Peyer's patch (tissue), 4 donors: ENCODE data around the gene DOCK1. TPM values are rescaled to one million over a fixed set of nuclear protein-coding genes. Genes with fewer than 3 reads are reported as not detected.

Source experiments
- DNase-seq, 3 donors: peaks; one replicate each; pipeline ENCODE4 v3.0.0-alpha.2; 2017 to 2019
- H3K27ac ChIP-seq, 4 donors: fragments of 200-600 bp; sonication (generic); one replicate each; pipeline ENCODE4 v1.5.1; 2016 to 2019
- H3K27me3 ChIP-seq, 2 donors: fragments of 200-600 bp; sonication (generic); one replicate each; pipeline ENCODE4 v1.5.1; 2019
- H3K36me3 ChIP-seq, 3 donors: fragments of 200-600 bp; sonication (generic); one replicate each; pipeline ENCODE4 v1.5.1; 2016 to 2019
- H3K4me1 ChIP-seq, 4 donors: fragments of 200-600 bp; sonication (generic); one replicate each; pipeline ENCODE4 v1.5.1; 2016 to 2019
- H3K4me3 ChIP-seq, 4 donors: fragments of 200-600 bp; sonication (generic); 1 replicate in 3 of 4; 2 replicates in 1 of 4; pipeline ENCODE4 v1.5.1; 2016 to 2019; ENCODE audit warnings: mild to moderate bottlenecking in 1 of 4
- H3K9me3 ChIP-seq, 4 donors: fragments of 200-600 bp; sonication (generic); one replicate each; pipeline ENCODE4 v1.5.1; 2016 to 2019; ENCODE audit warnings: mild to moderate bottlenecking in 1 of 4
- CTCF ChIP-seq, 6 experiments: fragments of 450-650 bp in 4 of 6; fragments of 200-600 bp in 2 of 6; sonication (generic) in 1 of 6; IDR thresholded peaks; one replicate each; pipeline ENCODE4 v1.5.1; 2017 to 2019; ENCODE audit warnings: antibody characterized with exemption in 6 of 6, mild to moderate bottlenecking in 3 of 6, moderate library complexity in 1 of 6
- POLR2A ChIP-seq, 2 donors: fragments of 450-650 bp; IDR thresholded peaks; one replicate each; pipeline ENCODE4 v1.5.1; 2017; ENCODE audit warnings: antibody characterized with exemption in 2 of 2, mild to moderate bottlenecking in 2 of 2, moderate library complexity in 2 of 2
- total RNA-seq, 4 donors: library from RNA; depleted of rRNA; stranded (reverse); fragments of >200 nt; gene quantifications; one replicate each; pipeline ENCODE4 v1.1.0, GENCODE V29; 2016

DOCK1 gene
- total RNA-seq, 4 donors from 2014 or later: 42.0 to 117 (median 92.2) TPM

- no peak overlapping the region for H3K4me3 ChIP-seq
- H3K27ac ChIP-seq: no peak overlapping the region
- TF ChIP-seq CTCF (IDR thresholded peaks at IDR 0.05) (no peak), POLR2A (IDR thresholded peaks at IDR 0.05) (no peak)
- H3K4me1 ChIP-seq: no peaks in the 10 kb centered on the region
- H3K36me3 ChIP-seq: no peaks in the 10 kb centered on the region
- no peaks in the 10 kb centered on the region for H3K9me3 ChIP-seq
- DNase-seq: no peak
- no peaks in the 10 kb centered on the region for H3K27me3 ChIP-seq
Observed at GRCh38 chr10:127497685-127498084, 592.5 kb downstream of the DOCK1 start.

GRCh38 chr10:127498087-127498486 lies 592.9 kb downstream of the DOCK1 start:
- no peak for DNase-seq
- no peaks in the 10 kb centered on the region for H3K36me3 ChIP-seq
- H3K4me1 ChIP-seq: no peaks in the 10 kb centered on the region
- no peaks in the 10 kb centered on the region for H3K9me3 ChIP-seq
- TF ChIP-seq CTCF (IDR thresholded peaks at IDR 0.05) (no peak), POLR2A (IDR thresholded peaks at IDR 0.05) (no peak)
- H3K4me3 ChIP-seq: no peak overlapping the region
- no peaks in the 10 kb centered on the region for H3K27me3 ChIP-seq
- H3K27ac ChIP-seq: no peak overlapping the region

- TF ChIP-seq CTCF (IDR thresholded peaks at IDR 0.05): no peak
- TF ChIP-seq POLR2A (IDR thresholded peaks at IDR 0.05): no peak
- DNase-seq: no peak
- no peaks in the 10 kb centered on the region for H3K36me3 ChIP-seq
- no peaks in the 10 kb centered on the region for H3K9me3 ChIP-seq
- H3K27ac ChIP-seq: no peak overlapping the region
- H3K27me3 ChIP-seq: no peaks in the 10 kb centered on the region
- no peak overlapping the region for H3K4me3 ChIP-seq
- H3K4me1 ChIP-seq: no peaks in the 10 kb centered on the region
Observed at GRCh38 chr10:127500127-127500526, 594.9 kb downstream of the DOCK1 start.

Other genes starting within 250 kb of the DOCK1 start
- gene C10orf90, start 234.7 kb upstream of the DOCK1 start, total RNA-seq: not detected